GM13976 (cell line): ENCODE results near the gene RPL12.

ENCODE experiments used
- DNase-seq: peaks from one replicate; pipeline ENCODE4 v3.0.0; 2012; ENCODE audit warnings: low spot score
- in situ Hi-C: fragments of 300-500 bp; cut with MboI; formaldehyde crosslinking; loops from one replicate; pipeline ENCODE4 v1.12.0; 2022; ENCODE audit warnings: low sequenced_read_pairs, mixed read lengths, inconsistent platforms; ENCODE audit not compliant: unreplicated experiment
- TF ChIP-seq, protein P1 (sequence below): IDR thresholded peaks from 2 replicates; pipeline ENCODE4 v1.5.1; 2012; ENCODE audit warnings: borderline replicate concordance, mild to moderate bottlenecking; ENCODE audit not compliant: insufficient read depth; ENCODE audit errors: extremely low read depth, missing control alignments, control extremely low read depth

RPL12 gene

DNA sequence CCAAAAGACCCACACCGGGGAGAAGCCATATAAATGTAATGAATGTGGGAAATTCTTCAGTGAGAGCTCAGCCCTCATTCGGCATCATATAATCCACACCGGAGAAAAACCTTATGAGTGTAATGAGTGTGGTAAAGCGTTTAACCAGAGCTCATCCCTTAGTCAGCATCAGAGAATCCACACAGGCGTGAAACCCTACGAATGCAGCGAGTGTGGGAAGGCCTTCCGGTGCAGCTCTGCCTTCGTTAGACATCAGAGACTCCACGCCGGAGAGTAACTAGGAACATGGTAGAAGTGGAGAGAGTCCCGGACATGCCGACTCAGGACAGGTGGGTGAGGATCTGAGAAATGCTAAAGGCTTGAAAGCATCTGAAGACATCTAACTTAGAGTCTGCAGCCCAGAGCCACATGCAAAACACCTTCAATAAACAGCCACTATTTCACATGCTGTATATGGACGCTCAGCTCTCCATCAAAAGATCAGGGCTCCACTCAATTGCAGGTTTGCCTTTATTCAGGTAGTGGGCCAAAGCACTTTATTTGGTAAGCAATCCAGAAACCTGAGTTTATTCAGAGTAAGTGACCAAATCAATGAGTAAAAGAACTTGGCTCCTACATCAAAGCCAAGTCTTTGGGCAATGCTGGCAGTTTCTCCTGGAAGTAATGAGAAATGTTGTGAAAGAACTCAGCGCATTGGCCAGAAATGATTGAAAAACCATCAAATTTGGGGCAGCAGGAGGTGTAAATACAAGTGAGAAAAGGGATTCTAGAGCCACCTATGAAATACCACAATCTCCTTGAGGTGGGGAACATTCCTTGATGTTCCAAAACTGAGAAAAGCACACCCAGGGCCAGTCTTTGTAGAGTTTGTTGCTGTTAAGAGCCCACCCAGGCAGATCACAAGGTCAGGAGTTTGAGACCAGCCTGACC lies 6.0 kb downstream of the RPL12 start:
- no peak for DNase-seq
- in situ Hi-C loops: no loop called here
- TF ChIP-seq, protein P1, sequence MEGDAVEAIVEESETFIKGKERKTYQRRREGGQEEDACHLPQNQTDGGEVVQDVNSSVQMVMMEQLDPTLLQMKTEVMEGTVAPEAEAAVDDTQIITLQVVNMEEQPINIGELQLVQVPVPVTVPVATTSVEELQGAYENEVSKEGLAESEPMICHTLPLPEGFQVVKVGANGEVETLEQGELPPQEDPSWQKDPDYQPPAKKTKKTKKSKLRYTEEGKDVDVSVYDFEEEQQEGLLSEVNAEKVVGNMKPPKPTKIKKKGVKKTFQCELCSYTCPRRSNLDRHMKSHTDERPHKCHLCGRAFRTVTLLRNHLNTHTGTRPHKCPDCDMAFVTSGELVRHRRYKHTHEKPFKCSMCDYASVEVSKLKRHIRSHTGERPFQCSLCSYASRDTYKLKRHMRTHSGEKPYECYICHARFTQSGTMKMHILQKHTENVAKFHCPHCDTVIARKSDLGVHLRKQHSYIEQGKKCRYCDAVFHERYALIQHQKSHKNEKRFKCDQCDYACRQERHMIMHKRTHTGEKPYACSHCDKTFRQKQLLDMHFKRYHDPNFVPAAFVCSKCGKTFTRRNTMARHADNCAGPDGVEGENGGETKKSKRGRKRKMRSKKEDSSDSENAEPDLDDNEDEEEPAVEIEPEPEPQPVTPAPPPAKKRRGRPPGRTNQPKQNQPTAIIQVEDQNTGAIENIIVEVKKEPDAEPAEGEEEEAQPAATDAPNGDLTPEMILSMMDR: no peak

DNA sequence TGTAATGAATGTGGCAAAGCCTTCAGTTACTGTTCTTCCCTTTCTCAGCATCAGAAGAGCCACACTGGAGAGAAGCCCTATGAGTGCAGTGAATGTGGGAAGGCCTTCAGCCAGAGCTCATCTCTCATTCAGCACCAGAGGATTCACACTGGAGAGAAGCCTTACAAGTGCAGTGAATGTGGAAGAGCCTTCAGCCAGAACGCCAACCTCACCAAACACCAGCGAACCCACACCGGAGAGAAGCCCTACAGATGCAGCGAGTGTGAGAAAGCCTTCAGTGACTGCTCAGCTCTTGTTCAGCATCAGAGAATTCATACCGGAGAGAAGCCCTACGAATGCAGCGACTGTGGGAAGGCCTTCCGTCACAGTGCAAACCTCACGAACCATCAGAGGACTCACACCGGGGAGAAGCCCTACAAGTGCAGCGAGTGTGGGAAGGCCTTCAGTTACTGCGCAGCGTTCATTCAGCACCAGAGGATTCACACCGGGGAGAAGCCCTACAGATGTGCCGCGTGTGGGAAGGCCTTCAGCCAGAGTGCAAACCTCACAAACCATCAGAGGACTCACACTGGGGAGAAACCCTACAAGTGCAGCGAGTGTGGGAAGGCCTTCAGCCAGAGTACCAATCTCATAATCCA lies 6.8 kb downstream of the RPL12 start:
- no peak for DNase-seq
- in situ Hi-C loops: no loop called here
- TF ChIP-seq, protein P1: no peak

DNA sequence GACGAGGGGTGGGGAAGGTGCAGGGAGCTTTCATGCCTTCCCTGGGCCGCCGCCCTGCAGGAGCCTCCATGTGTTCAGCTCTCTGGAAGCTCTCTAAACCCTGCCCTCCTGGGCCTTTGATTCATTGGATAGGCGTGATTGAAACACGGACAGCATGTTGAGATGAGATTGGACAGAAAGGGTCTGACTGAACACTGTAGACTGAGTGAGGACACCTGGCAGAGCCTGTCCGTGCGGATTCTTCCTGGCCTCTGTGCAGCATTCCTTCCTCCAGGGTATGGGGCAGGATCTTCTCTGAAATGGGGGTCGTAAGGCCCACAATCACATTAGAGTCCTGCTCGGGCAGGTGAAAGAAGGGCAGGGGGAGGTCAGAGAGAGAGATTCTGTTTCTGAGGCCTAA lies 12.8 kb downstream of the RPL12 start:
- in situ Hi-C loops: no loop called here
- no peak for DNase-seq
- TF ChIP-seq, protein P1: no peak

DNA sequence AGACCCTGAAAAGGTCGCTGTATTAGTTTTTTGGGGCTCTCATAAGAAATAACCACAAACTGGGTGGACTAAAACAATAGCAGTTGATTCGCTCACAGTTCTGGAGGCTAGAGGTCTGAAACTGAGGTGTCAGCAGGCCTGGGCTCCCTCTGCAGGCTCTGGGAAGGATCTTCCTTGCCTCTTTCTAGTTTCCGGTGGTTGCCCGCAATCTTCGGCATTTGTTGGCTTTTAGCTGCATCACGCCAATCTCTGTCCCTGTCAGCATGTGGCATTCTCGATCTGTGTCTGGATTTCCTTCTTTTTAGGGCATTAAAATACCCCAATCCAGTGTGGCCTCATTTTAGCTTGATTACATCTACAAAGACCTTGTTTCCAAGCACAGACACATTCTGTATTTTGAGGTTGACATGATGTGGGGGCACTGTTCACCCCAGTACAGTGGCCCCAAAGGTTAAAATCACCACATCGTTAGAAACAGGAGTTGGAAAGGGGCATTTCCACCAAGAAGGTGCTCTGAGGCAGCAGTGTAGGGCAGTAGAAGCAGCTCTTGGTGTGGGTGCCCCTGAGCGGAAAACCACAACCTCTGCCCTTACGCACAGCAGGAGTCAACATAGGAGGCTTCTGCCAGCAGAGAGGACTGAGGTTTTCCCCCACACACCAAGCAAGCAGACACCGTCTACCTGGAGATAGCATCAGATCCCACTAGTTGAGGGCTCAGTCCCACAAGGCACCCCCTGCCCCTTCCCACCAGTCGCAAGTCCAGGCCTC lies 13.5 kb downstream of the RPL12 start:
- DNase-seq: no peak
- in situ Hi-C loops: no loop called here
- TF ChIP-seq, protein P1: no peak

DNA sequence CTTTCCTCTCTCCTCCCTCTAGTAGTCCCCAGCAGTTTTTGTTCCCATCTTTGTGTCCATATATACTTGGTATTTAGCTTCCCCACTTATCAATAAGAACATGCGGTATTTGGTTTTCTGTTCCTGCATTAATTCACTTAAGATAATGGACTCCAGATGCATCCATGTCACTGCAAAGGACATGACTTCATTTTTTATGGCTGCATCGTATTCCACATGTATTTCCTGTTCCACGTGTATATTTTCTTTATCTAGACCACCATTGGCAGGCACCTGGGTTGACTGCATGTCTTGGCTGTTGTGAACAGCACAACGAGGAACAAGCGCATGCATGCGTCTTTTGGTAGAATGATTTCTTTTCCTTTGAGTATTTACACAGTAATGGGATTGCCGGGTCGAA lies 20.8 kb downstream of the RPL12 start:
- no peak for DNase-seq
- in situ Hi-C loops: no loop called here
- TF ChIP-seq, protein P1: no peak

DNA sequence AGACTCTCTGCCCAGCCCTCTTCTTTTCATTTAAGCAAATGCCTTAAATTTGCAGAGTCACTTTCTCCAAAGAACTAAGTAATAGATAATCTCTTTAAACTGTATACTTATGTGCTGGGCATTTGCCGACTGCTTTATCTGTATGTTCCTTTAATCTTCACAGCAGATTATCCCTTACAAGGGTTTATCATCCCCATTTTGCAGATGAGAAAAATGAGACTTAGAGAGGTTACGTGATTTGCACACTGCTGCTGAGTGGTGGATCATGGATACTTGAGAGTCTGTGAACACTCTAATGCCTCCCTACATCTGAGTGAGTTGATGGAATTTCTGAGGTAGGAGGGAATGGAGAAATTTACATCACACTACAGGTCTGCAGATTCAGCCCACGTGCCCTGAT lies 22.9 kb downstream of the RPL12 start:
- no peak for DNase-seq
- TF ChIP-seq, protein P1: no peak
- in situ Hi-C loops: no loop called here
